Esophagus muscularis mucosa (tissue), 4 donors: Measurements from ENCODE around the gene MBOAT1. TPM values are rescaled to one million over a fixed set of nuclear protein-coding genes. Genes with fewer than 3 reads are reported as not detected.

Experiments
- DNase-seq: peaks from one replicate; pipeline ENCODE4 v3.0.0-alpha.2; 2017; ENCODE audit errors: extremely low spot score
- H3K27ac ChIP-seq, 4 donors: fragments of 200-600 bp; sonication (generic); replicated peaks in 1 of 4; 1 replicate in 3 of 4; 2 replicates in 1 of 4; pipeline ENCODE4 v1.5.1; 2016 to 2019; ENCODE audit warnings: mild to moderate bottlenecking in 1 of 4
- H3K27me3 ChIP-seq, 4 donors: fragments of 200-600 bp; sonication (generic); one replicate each; pipeline versions ENCODE4 v1.5.1 to v1.6.0; 2016 to 2019
- H3K36me3 ChIP-seq, 4 donors: fragments of 200-600 bp; sonication (generic); one replicate each; pipeline ENCODE4 v1.5.1; 2016 to 2019
- H3K4me1 ChIP-seq, 4 donors: fragments of 200-600 bp; sonication (generic); one replicate each; pipeline ENCODE4 v1.5.1; 2016 to 2019
- H3K4me3 ChIP-seq, 4 donors: fragments of 200-600 bp; sonication (generic); 1 replicate in 2 of 4; 2 replicates in 2 of 4; pipeline ENCODE4 v1.5.1; 2016 to 2019; ENCODE audit warnings: mild to moderate bottlenecking in 4 of 4, moderate library complexity in 1 of 4
- H3K9me3 ChIP-seq, 4 donors: fragments of 200-600 bp; sonication (generic); 1 replicate in 3 of 4; 2 replicates in 1 of 4; pipeline ENCODE4 v1.5.1; 2016 to 2019
- CTCF ChIP-seq, 3 experiments: fragments of 200-600 bp in 2 of 3; fragments of 450-650 bp in 1 of 3; sonication (generic) in 2 of 3; IDR thresholded peaks; one replicate each; pipeline ENCODE4 v1.5.1; 2017 to 2019; ENCODE audit warnings: antibody characterized with exemption in 3 of 3, mild to moderate bottlenecking in 2 of 3, moderate library complexity in 1 of 3
- EP300 ChIP-seq: sonication (generic); formaldehyde crosslinking; IDR thresholded peaks from one replicate; pipeline ENCODE4 v1.6.1; 2017; ENCODE audit warnings: antibody characterized with exemption
- POLR2A ChIP-seq: fragments of 450-650 bp; IDR thresholded peaks from one replicate; pipeline ENCODE4 v1.6.1; 2017; ENCODE audit warnings: antibody characterized with exemption, moderate library complexity, mild to moderate bottlenecking, low read depth
- POLR2AphosphoS5 ChIP-seq, 2 donors: sonication (generic); formaldehyde crosslinking; IDR thresholded peaks; one replicate each; pipeline ENCODE4 v1.6.1; 2017; ENCODE audit warnings: antibody characterized with exemption in 2 of 2
- WGBS: methylation state at CpG from one replicate; pipeline ENCODE4 v1.1.5; 2018; 5-methylcytosine and 5-hydroxymethylcytosine counted together
- intact Hi-C: fragments of 100-400 bp; cut with DNase I; formaldehyde crosslinking; loops from one replicate; pipeline ENCODE4 v1.15.1; 2023
- total RNA-seq, 4 donors: library from RNA; depleted of rRNA; stranded (reverse); fragments of >200 nt; gene quantifications; one replicate each; pipeline versions ENCODE4 v1.1.0 to v1.2.1, GENCODE V29; 2016

The MBOAT1 gene
- total RNA-seq, 4 donors from 2014 or later: 4.3 to 5.6 (median 4.7) TPM

GRCh38 chr6:20092071-20092566 is 120.2 kb downstream of the MBOAT1 start:
- Histone ChIP-seq H3K36me3 (no peaks in the 10 kb centered on the region), H3K27me3 (no peaks in the 10 kb centered on the region), H3K9me3 (peaks cover 0 to 4% (median 1%) of the 10 kb centered on the region in 4 donors), H3K27ac (no peak overlapping the region), H3K4me3 (no peak overlapping the region), H3K4me1 (peaks cover 0 to 6% (median 5%) of the 10 kb centered on the region in 4 donors)
- TF ChIP-seq EP300 (no peak), CTCF (IDR thresholded peaks at IDR 0.05) (peak; percentile 74 to 79 (median 74))
- intact Hi-C loops: loop anchor here (2.0 to 10.0 kb wide), 4 partner anchors 35 to 440 kb away; partner anchors contain the start of genes CDKAL1 and E2F3
- 0% methylated on average over 1 of the region's 1 CpG for whole genome bisulfite sequencing
- DNase-seq: no peak

GRCh38 chr6:20086992-20087391 is 125.3 kb downstream of the MBOAT1 start:
- Histone ChIP-seq H3K4me3 (no peak overlapping the region), H3K4me1 (no peaks in the 10 kb centered on the region), H3K9me3 (peaks cover 0 to 14% (median 9%) of the 10 kb centered on the region in 4 donors), H3K27ac (no peak overlapping the region), H3K27me3 (no peaks in the 10 kb centered on the region), H3K36me3 (no peaks in the 10 kb centered on the region)
- TF ChIP-seq CTCF (IDR thresholded peaks at IDR 0.05) (no peak), POLR2AphosphoS5 (IDR thresholded peaks at IDR 0.05) (no peak), POLR2A (no peak), EP300 (no peak)
- no peak for DNase-seq
- intact Hi-C loops: no loop called here

GRCh38 chr6:20085817-20086216 is 126.5 kb downstream of the MBOAT1 start:
- Histone ChIP-seq H3K27me3 (no peaks in the 10 kb centered on the region), H3K27ac (no peak overlapping the region), H3K4me3 (no peak overlapping the region), H3K4me1 (no peaks in the 10 kb centered on the region), H3K9me3 (peaks cover 0 to 14% (median 9%) of the 10 kb centered on the region in 4 donors), H3K36me3 (no peaks in the 10 kb centered on the region)
- 94% methylated on average over 2 of the region's 2 CpGs for WGBS
- no peak for TF ChIP-seq CTCF (IDR thresholded peaks at IDR 0.05)
- TF ChIP-seq POLR2A: no peak
- TF ChIP-seq POLR2AphosphoS5 (IDR thresholded peaks at IDR 0.05): no peak
- TF ChIP-seq EP300: no peak
- no peak for DNase-seq
- intact Hi-C loops: no loop called here

GRCh38 chr6:20084411-20084810 is 127.9 kb downstream of the MBOAT1 start:
- Histone ChIP-seq H3K36me3 (no peaks in the 10 kb centered on the region), H3K4me1 (no peaks in the 10 kb centered on the region), H3K27ac (no peak overlapping the region), H3K27me3 (no peaks in the 10 kb centered on the region), H3K4me3 (no peak overlapping the region), H3K9me3 (peaks cover 0 to 14% (median 9%) of the 10 kb centered on the region in 4 donors)
- DNase-seq: no peak
- intact Hi-C loops: no loop called here
- no peak for TF ChIP-seq EP300
- no peak for TF ChIP-seq CTCF (IDR thresholded peaks at IDR 0.05)
- no peak for TF ChIP-seq POLR2AphosphoS5 (IDR thresholded peaks at IDR 0.05)
- TF ChIP-seq POLR2A: no peak

- Histone ChIP-seq H3K4me1 (no peaks in the 10 kb centered on the region), H3K9me3 (peaks cover 0 to 12% (median 6%) of the 10 kb centered on the region in 4 donors), H3K4me3 (no peak overlapping the region), H3K27ac (no peak overlapping the region), H3K36me3 (no peaks in the 10 kb centered on the region), H3K27me3 (no peaks in the 10 kb centered on the region)
- 94% methylated on average over 6 of the region's 6 CpGs for WGBS
- no peak for DNase-seq
- TF ChIP-seq POLR2A (no peak), CTCF (IDR thresholded peaks at IDR 0.05) (no peak), EP300 (no peak), POLR2AphosphoS5 (IDR thresholded peaks at IDR 0.05) (no peak)
- intact Hi-C loops: no loop called here
Measured at GRCh38 chr6:20071998-20072397, 140.3 kb downstream of the MBOAT1 start.
